SU-DHL-6 (cell line): ENCODE results near the gene ANKRD55.

Experiments used
- CTCF ChIP-seq: fragments of 200-600 bp; sonication (generic); IDR thresholded peaks from one replicate; pipeline ENCODE4 v1.5.1; 2017; ENCODE audit warnings: antibody characterized with exemption, mild to moderate bottlenecking, low read length, moderate library complexity; ENCODE audit not compliant: insufficient read depth, poor library complexity, severe bottlenecking
- EZH2phosphoT487 ChIP-seq: fragments of 200-600 bp; sonication (generic), shearing (Covaris generic); conservative IDR thresholded peaks from 2 replicates; pipeline ENCODE4 v1.6.1; 2018; ENCODE audit warnings: mild to moderate bottlenecking, antibody characterized with exemption, low read length, moderate library complexity, mixed read lengths

- TF ChIP-seq CTCF = no peak
- TF ChIP-seq EZH2phosphoT487 = no peak
These were observed 71.2 kb downstream of the ANKRD55 start for GRCh38 chr5:56161927-56162326.
